Stomach (tissue), 9 donors: ENCODE results near the gene PICK1. TPM values are rescaled to one million over a fixed set of nuclear protein-coding genes. Genes with fewer than 3 reads are reported as not detected.

Source experiments
- DNase-seq, 2 donors: peaks; one replicate each; pipeline versions ENCODE4 v3.0.0 to v3.0.0-alpha.2; 2013 to 2019
- H3K27ac ChIP-seq, 5 donors: fragments of 200-600 bp in 4 of 5; sonication (generic) in 4 of 5; one replicate each; pipeline ENCODE4 v1.5.1; 2013 to 2019; ENCODE audit warnings: mild to moderate bottlenecking in 1 of 5, moderate library complexity in 1 of 5
- H3K27me3 ChIP-seq, 3 donors: fragments of 200-600 bp; sonication (generic); one replicate each; pipeline ENCODE4 v1.5.1; 2017 to 2019; ENCODE audit warnings: mixed run types in 1 of 3
- H3K36me3 ChIP-seq, 4 donors: fragments of 200-600 bp; sonication (generic); 1 replicate in 3 of 4; 2 replicates in 1 of 4; pipeline ENCODE4 v1.5.1; 2016 to 2019
- H3K4me1 ChIP-seq, 4 donors: fragments of 200-600 bp; sonication (generic); one replicate each; pipeline ENCODE4 v1.5.1; 2016 to 2019
- H3K4me3 ChIP-seq, 4 donors: fragments of 200-600 bp; sonication (generic) in 3 of 4; one replicate each; pipeline ENCODE4 v1.5.1; 2016 to 2019; ENCODE audit warnings: mild to moderate bottlenecking in 1 of 4
- H3K9me3 ChIP-seq, 4 donors: fragments of 200-600 bp; sonication (generic); one replicate each; pipeline ENCODE4 v1.5.1; 2016 to 2019
- EP300 ChIP-seq: sonication (generic); formaldehyde crosslinking; IDR thresholded peaks from one replicate; pipeline ENCODE4 v1.6.1; 2017; ENCODE audit warnings: antibody characterized with exemption
- POLR2A ChIP-seq, 4 donors: fragments of 450-650 bp; IDR thresholded peaks; one replicate each; pipeline ENCODE4 v1.6.1; 2016; ENCODE audit warnings: antibody characterized with exemption in 4 of 4, control low read depth in 2 of 4, mild to moderate bottlenecking in 1 of 4, moderate library complexity in 1 of 4
- POLR2AphosphoS5 ChIP-seq, 3 donors: sonication (generic); formaldehyde crosslinking; IDR thresholded peaks; one replicate each; pipeline ENCODE4 v1.6.1; 2016; ENCODE audit warnings: antibody characterized with exemption in 3 of 3
- WGBS, 5 donors: extraction: QIAGEN DNeasy Blood & Tissue Kit in 3 of 5; methylation state at CpG; one replicate each; pipeline versions ENCODE4 v1.1.5 to v1.1.7; 2013 to 2018; 5-methylcytosine and 5-hydroxymethylcytosine counted together
- intact Hi-C: fragments of 100-400 bp; cut with DNase I; formaldehyde crosslinking; loops from one replicate; pipeline ENCODE4 v1.15.1; 2023; ENCODE audit warnings: low total_unique reads
- polyA plus RNA-seq, 3 donors: library from polyadenylated mRNA; stranded (reverse); fragments of 200-250 nt; gene quantifications; one replicate each; pipeline ENCODE4 v1.2.3, GENCODE V29; 2013
- total RNA-seq, 5 donors: library from RNA; depleted of rRNA; stranded (reverse); fragments of >200 nt; gene quantifications; one replicate each; pipeline versions ENCODE4 v1.1.0 to v1.2.3, GENCODE V29; 2014 to 2016
- TF ChIP-seq, protein P1 (sequence below), 7 experiments: fragments of 450-650 bp in 4 of 7; fragments of 200-600 bp in 3 of 7; sonication (generic) in 3 of 7; IDR thresholded peaks; one replicate each; pipeline ENCODE4 v1.5.1; 2016 to 2019; ENCODE audit warnings: antibody characterized with exemption in 7 of 7, control low read depth in 2 of 7, mild to moderate bottlenecking in 1 of 7
- donor health status: healthy with polysubstance abuse.
- donor health status: Bipolar disorder and iron deficiency.
- donor health status: healthy.

Gene PICK1
- total and polyA plus RNA-seq, 8 donors: 20.7 to 44.3 (median 27.0) TPM

DNA sequence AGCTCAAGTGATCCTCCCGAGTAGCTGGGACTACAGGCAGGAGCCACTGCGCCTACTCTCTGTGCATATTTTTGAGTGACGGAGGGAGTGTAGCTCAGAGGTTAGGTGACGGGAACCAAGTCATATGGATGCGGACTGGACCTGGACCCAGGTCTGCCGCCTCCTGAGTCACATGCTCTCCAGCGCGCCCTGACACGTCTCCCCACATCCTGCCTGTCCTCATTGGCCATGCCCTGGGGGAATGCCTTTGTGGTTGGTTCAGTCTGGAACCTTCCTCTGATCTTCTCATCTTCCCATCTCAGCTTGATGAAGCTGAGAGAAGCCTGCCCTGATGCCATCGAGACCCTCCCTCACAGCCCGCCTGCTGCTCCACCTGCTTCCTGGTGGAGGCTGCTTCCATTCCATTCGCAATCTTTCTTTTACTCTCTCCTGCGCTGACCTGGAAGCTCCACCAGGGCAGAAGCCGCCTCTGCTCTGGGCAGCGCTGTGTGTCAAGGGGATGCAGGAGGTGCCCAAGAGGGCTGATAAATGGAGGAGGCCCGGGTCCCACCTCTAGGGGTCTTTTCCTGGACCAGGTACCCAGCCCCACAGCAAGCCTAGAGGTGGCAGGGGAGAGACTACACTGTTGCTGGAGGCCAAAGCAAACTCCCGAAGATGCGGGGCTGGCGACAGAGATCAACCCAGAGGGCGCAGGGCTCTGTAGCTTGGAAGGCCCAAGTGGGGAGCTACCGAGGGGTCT lies 67.2 kb downstream of the PICK1 start:
- Histone ChIP-seq H3K27me3 (no peaks in the 10 kb centered on the region), H3K27ac (no peak overlapping the region), H3K9me3 (no peaks in the 10 kb centered on the region), H3K4me1 (no peaks in the 10 kb centered on the region), H3K36me3 (peaks cover 7 to 50% (median 36%) of the 10 kb centered on the region in 4 donors), H3K4me3 (no peak overlapping the region)
- TF ChIP-seq EP300 (no peak), POLR2AphosphoS5 (IDR thresholded peaks at IDR 0.05) (no peak), POLR2A (IDR thresholded peaks at IDR 0.05) (no peak)
- TF ChIP-seq, protein P1, sequence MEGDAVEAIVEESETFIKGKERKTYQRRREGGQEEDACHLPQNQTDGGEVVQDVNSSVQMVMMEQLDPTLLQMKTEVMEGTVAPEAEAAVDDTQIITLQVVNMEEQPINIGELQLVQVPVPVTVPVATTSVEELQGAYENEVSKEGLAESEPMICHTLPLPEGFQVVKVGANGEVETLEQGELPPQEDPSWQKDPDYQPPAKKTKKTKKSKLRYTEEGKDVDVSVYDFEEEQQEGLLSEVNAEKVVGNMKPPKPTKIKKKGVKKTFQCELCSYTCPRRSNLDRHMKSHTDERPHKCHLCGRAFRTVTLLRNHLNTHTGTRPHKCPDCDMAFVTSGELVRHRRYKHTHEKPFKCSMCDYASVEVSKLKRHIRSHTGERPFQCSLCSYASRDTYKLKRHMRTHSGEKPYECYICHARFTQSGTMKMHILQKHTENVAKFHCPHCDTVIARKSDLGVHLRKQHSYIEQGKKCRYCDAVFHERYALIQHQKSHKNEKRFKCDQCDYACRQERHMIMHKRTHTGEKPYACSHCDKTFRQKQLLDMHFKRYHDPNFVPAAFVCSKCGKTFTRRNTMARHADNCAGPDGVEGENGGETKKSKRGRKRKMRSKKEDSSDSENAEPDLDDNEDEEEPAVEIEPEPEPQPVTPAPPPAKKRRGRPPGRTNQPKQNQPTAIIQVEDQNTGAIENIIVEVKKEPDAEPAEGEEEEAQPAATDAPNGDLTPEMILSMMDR (IDR thresholded peaks at IDR 0.05): no peak
- 92 to 96% (median 94%) methylated on average over 16 to 21 of the region's 21 CpGs for WGBS, 5 donors
- peak in 1 of 2 donors; percentile 1 for DNase-seq
- intact Hi-C loops: no loop called here

DNA sequence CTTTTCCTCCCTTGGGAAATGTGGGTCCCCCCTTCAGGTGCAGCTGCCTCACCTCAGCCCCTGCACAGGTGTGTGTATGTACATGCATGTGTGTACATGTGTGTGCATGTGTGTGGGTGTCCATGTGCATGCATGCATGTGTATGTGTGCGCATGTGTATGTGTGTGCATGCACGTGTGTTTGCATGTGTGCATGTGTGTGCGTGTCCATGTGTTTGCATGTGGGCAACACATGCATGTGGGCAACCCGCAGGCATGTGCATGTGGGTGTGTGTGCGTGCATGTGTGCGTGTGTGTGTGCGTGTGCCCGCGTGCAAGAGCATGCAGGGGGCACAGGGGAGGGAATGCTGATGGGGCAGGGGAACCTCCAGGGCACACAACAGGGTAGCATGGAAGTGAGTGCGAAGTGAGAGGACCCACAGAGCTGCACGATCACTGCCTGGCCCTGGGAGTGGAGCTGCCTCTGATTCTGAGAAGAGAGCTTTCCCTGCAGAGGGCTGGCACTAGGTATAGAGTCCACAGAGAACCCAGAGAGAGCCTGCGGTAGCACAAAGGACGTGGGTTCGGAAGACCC lies 67.9 kb downstream of the PICK1 start:
- H3K27ac ChIP-seq: no peak overlapping the region
- TF ChIP-seq, protein P1 (IDR thresholded peaks at IDR 0.05): no peak
- TF ChIP-seq POLR2A (IDR thresholded peaks at IDR 0.05) (no peak), EP300 (no peak), POLR2AphosphoS5 (IDR thresholded peaks at IDR 0.05) (no peak)
- H3K4me1 ChIP-seq: no peaks in the 10 kb centered on the region
- peaks cover 7 to 57% (median 43%) of the 10 kb centered on the region in 4 donors for H3K36me3 ChIP-seq
- WGBS, 5 donors: 92 to 97% (median 96%) methylated on average over 11 to 14 of the region's 14 CpGs
- no peaks in the 10 kb centered on the region for H3K9me3 ChIP-seq
- H3K27me3 ChIP-seq: no peaks in the 10 kb centered on the region
- no peak overlapping the region for H3K4me3 ChIP-seq
- intact Hi-C loops: no loop called here
- DNase-seq: no peak

Other genes starting within 250 kb of the PICK1 start
- 100 to 1,000 TPM in 2 of 5 donors, 10 to 100 TPM in 1, under 1 TPM in 1, not detected in 1; 0.45 to 158 (median 60.4) TPM for gene GCAT, start 249.5 kb upstream of the PICK1 start, total RNA-seq
- gene GCAT, start 249.5 kb upstream of the PICK1 start, polyA plus RNA-seq: 10 to 100 TPM; 18.2 to 27.2 (median 23.4) TPM
- gene GALR3, start 234.0 kb upstream of the PICK1 start, total RNA-seq: not detected
- not detected for gene GALR3, start 234.0 kb upstream of the PICK1 start, polyA plus RNA-seq
- 100 to 1,000 TPM in 1 of 5 donors, 10 to 100 TPM in 3, 1 to 10 TPM in 1; 6.8 to 210 (median 18.3) TPM for gene ANKRD54, start 213.1 kb upstream of the PICK1 start, total RNA-seq
- 10 to 100 TPM; 12.5 to 19.0 (median 14.8) TPM for gene ANKRD54, start 213.1 kb upstream of the PICK1 start, polyA plus RNA-seq
- 100 to 1,000 TPM; 271 to 452 (median 385) TPM for gene EIF3L, start 208.0 kb upstream of the PICK1 start, total RNA-seq
- gene EIF3L, start 208.0 kb upstream of the PICK1 start, polyA plus RNA-seq: 100 to 1,000 TPM; 254 to 657 (median 378) TPM
- gene MICALL1, start 151.1 kb upstream of the PICK1 start, total RNA-seq: 100 to 1,000 TPM in 3 of 5 donors, 10 to 100 TPM in 2; 31.4 to 155 (median 112) TPM
- 10 to 100 TPM; 17.7 to 55.1 (median 35.6) TPM for gene MICALL1, start 151.1 kb upstream of the PICK1 start, polyA plus RNA-seq
- not detected for gene C22orf23, start 103.8 kb upstream of the PICK1 start, total RNA-seq
- gene C22orf23, start 103.8 kb upstream of the PICK1 start, polyA plus RNA-seq: 1 to 10 TPM in 1 of 3 donors, under 1 TPM in 2; 0.18 to 1.2 (median 0.31) TPM
- gene POLR2F, start 103.7 kb upstream of the PICK1 start, total RNA-seq: 100 to 1,000 TPM in 2 of 5 donors, 10 to 100 TPM in 3; 41.5 to 145 (median 74.5) TPM
- gene POLR2F, start 103.7 kb upstream of the PICK1 start, polyA plus RNA-seq: 100 to 1,000 TPM; 139 to 149 (median 146) TPM
- 1 to 10 TPM in 3 of 5 donors, not detected in 2; 2.9 to 4.9 (median 4.4) TPM for gene SOX10, start 72.8 kb upstream of the PICK1 start, total RNA-seq
- gene SOX10, start 72.8 kb upstream of the PICK1 start, polyA plus RNA-seq: 1 to 10 TPM; 1.7 to 3.2 (median 2.6) TPM
- gene SLC16A8, start 26.8 kb downstream of the PICK1 start, total RNA-seq: not detected
- under 1 TPM in 1 of 3 donors, not detected in 2; 0.48 TPM for gene SLC16A8, start 26.8 kb downstream of the PICK1 start, polyA plus RNA-seq
- 100 to 1,000 TPM in 1 of 5 donors, 10 to 100 TPM in 2, 1 to 10 TPM in 2; 1.3 to 397 (median 12.2) TPM for gene BAIAP2L2, start 53.3 kb downstream of the PICK1 start, total RNA-seq
- gene BAIAP2L2, start 53.3 kb downstream of the PICK1 start, polyA plus RNA-seq: 1 to 10 TPM; 1.2 to 6.8 (median 4.0) TPM
- gene PLA2G6, start 124.4 kb downstream of the PICK1 start, total RNA-seq: 10 to 100 TPM; 24.0 to 68.3 (median 30.0) TPM
- 10 to 100 TPM in 2 of 3 donors, 1 to 10 TPM in 1; 6.0 to 24.8 (median 11.8) TPM for gene PLA2G6, start 124.4 kb downstream of the PICK1 start, polyA plus RNA-seq
- gene MAFF, start 144.6 kb downstream of the PICK1 start, total RNA-seq: 100 to 1,000 TPM in 2 of 5 donors, 10 to 100 TPM in 1, 1 to 10 TPM in 1, under 1 TPM in 1; 0.58 to 130 (median 58.9) TPM
- gene MAFF, start 144.6 kb downstream of the PICK1 start, polyA plus RNA-seq: 10 to 100 TPM; 16.0 to 65.7 (median 35.7) TPM
- gene TMEM184B, start 215.6 kb downstream of the PICK1 start, total RNA-seq: 100 to 1,000 TPM in 1 of 5 donors, 10 to 100 TPM in 4; 27.0 to 110 (median 75.9) TPM
- 10 to 100 TPM in 2 of 3 donors, 1 to 10 TPM in 1; 10.0 to 13.8 (median 10.8) TPM for gene TMEM184B, start 215.6 kb downstream of the PICK1 start, polyA plus RNA-seq